Coronary artery (tissue), 2 donors: ENCODE data around the gene DEPP1.

Source experiments
- DNase-seq: peaks from one replicate; pipeline ENCODE4 v3.0.0-alpha.2; 2017; ENCODE audit warnings: low spot score
- H3K27ac ChIP-seq, 2 donors: fragments of 200-600 bp; sonication (generic); one replicate each; pipeline ENCODE4 v1.5.1; 2016 to 2019
- H3K4me3 ChIP-seq: fragments of 200-600 bp; sonication (generic); 2 replicates; pipeline ENCODE4 v1.5.1; 2016; ENCODE audit warnings: mild to moderate bottlenecking, moderate library complexity
- CTCF ChIP-seq: fragments of 200-600 bp; sonication (generic); IDR thresholded peaks from one replicate; pipeline ENCODE4 v1.5.1; 2019; ENCODE audit warnings: antibody characterized with exemption

DEPP1 gene

GRCh38 chr10:44988957-44989585, 10.5 kb upstream of the DEPP1 start:
- peak overlapping the region in 1 of 2 donors; percentile 2 for H3K27ac ChIP-seq

GRCh38 chr10:44986670-44987069, 8.1 kb upstream of the DEPP1 start:
- DNase-seq: no peak
- H3K27ac ChIP-seq: peak overlapping the region; percentile 80 to 81
- no peak for TF ChIP-seq CTCF
- peak overlapping the region; percentile 14 for H3K4me3 ChIP-seq

More at GRCh38 chr10:44988957-44989585, 10.5 kb upstream of the DEPP1 start:
- peak; percentile 45 for DNase-seq
- no peak overlapping the region for H3K4me3 ChIP-seq
- TF ChIP-seq CTCF: no peak

- no peak for TF ChIP-seq CTCF
- peak overlapping the region; percentile 80 to 81 for H3K27ac ChIP-seq
- DNase-seq: peak; percentile 43
- H3K4me3 ChIP-seq: peak overlapping the region; percentile 14
Observed at GRCh38 chr10:44986179-44986578, 7.6 kb upstream of the DEPP1 start.

GRCh38 chr10:44985175-44985681, 6.6 kb upstream of the DEPP1 start:
- Histone ChIP-seq H3K4me3 (no peak overlapping the region), H3K27ac (peak overlapping the region; percentile 80 to 81)
- TF ChIP-seq CTCF: no peak
- peak; percentile 63 for DNase-seq

- TF ChIP-seq CTCF: no peak
- Histone ChIP-seq H3K27ac (peak overlapping the region; percentile 80 to 81), H3K4me3 (no peak overlapping the region)
- DNase-seq: peak; percentile 68
Observed at GRCh38 chr10:44984671-44985101, 6.1 kb upstream of the DEPP1 start.

GRCh38 chr10:44983895-44984278, 5.3 kb upstream of the DEPP1 start:
- no peak for TF ChIP-seq CTCF
- no peak overlapping the region for H3K4me3 ChIP-seq
- no peak for DNase-seq
- peak overlapping the region; percentile 80 to 81 for H3K27ac ChIP-seq
